Cardiac fibroblast (primary cell): ENCODE data around the gene RFWD3.

ENCODE experiments used
- DNase-seq, 2 donors: peaks; one replicate each; pipeline versions ENCODE4 v3.0.0 to v3.0.0-alpha.2; 2010; ENCODE audit warnings: low read depth in 2 of 2
- H3K4me3 ChIP-seq, 2 donors: replicated peaks in 1 of 2; 1 replicate in 1 of 2; 2 replicates in 1 of 2; pipeline ENCODE4 v1.5.1; 2011; ENCODE audit warnings: low read depth in 2 of 2, low read length in 2 of 2, mild to moderate bottlenecking in 2 of 2, moderate library complexity in 1 of 2
- CTCF ChIP-seq: IDR thresholded peaks from one replicate; pipeline ENCODE4 v1.5.1; 2011; ENCODE audit warnings: low read depth, mild to moderate bottlenecking, low read length, inconsistent platforms

RFWD3 gene

GRCh38 chr16:74607310-74607961 is 59.2 kb downstream of the RFWD3 start:
- H3K4me3 ChIP-seq: peak overlapping the region; percentile 94 to 99
- TF ChIP-seq CTCF: no peak
- no peak for DNase-seq

- no peak for TF ChIP-seq CTCF
- DNase-seq: peak; percentile 91 to 94
- peak within 1 kb of the TSS; percentile 94 to 99 for H3K4me3 ChIP-seq
These were observed 60.0 kb downstream of the RFWD3 start, which contains the start of gene GLG1 for GRCh38 chr16:74606521-74607309. Gene GLG1, minus strand, starts transcription at chr16:74607114. Its CDS starts 20 bp downstream, at chr16:74607094.

- TF ChIP-seq CTCF: no peak
- peak overlapping the region; percentile 94 to 99 for H3K4me3 ChIP-seq
- DNase-seq: no peak
These were observed 60.7 kb downstream of the RFWD3 start for GRCh38 chr16:74605746-74606520.

- H3K4me3 ChIP-seq: peak overlapping the region; percentile 94 to 99
- TF ChIP-seq CTCF: no peak
- no peak for DNase-seq
These were observed 61.3 kb downstream of the RFWD3 start for GRCh38 chr16:74605332-74605731.

GRCh38 chr16:74603848-74604247 is 62.8 kb downstream of the RFWD3 start:
- no peak for TF ChIP-seq CTCF
- H3K4me3 ChIP-seq: no peak overlapping the region
- DNase-seq: peak; percentile 33 to 53

DNA sequence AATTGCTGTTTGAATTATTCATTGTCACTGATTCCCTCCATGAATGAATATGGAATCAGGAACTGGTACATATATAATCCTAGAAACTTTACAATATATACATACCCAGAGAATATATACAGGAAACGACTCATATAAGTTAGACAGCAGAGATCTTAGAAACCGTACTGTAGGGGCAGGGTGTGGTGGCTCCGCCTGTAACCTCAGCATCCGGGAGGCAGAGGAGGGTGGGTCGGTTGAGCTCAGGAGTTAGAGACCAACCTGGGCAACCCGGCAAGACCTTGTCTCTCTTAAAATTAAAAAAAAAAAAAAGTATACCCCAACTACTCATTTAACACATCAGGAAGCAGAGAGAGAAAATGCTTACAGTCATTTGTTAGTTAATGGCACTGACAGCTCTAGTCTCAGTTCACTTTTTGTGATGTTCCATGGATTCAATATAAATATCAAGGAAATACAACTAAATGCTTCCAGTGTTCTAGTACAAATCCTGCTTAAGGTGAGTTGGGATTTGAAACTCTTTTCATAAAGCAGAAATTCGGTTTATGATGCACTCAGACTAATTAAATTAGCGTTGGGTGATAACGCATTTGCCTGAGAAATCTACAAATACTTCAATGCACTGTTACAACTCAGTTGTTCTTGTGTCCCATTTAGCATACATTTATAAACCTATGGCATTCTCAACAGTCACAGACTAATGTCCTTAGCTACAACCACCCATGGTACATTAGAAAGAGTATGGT is 65.4 kb downstream of the RFWD3 start:
- TF ChIP-seq CTCF: no peak
- DNase-seq: no peak
- no peak overlapping the region for H3K4me3 ChIP-seq
